Testis (tissue), 2 donors: ENCODE measurements around the gene NPHP4.

Experiments
- POLR2A ChIP-seq: fragments of 450-650 bp; IDR thresholded peaks from one replicate; pipeline ENCODE4 v1.6.1; 2017; ENCODE audit warnings: antibody characterized with exemption, mild to moderate bottlenecking, moderate library complexity
- TF ChIP-seq, protein P1 (sequence below), 3 experiments: fragments of 450-650 bp in 2 of 3; fragments of 200-600 bp in 1 of 3; sonication (generic) in 1 of 3; IDR thresholded peaks; one replicate each; pipeline ENCODE4 v1.5.1; 2016 to 2019; ENCODE audit warnings: antibody characterized with exemption in 3 of 3, mild to moderate bottlenecking in 2 of 3, moderate library complexity in 1 of 3

- TF ChIP-seq, protein P1, sequence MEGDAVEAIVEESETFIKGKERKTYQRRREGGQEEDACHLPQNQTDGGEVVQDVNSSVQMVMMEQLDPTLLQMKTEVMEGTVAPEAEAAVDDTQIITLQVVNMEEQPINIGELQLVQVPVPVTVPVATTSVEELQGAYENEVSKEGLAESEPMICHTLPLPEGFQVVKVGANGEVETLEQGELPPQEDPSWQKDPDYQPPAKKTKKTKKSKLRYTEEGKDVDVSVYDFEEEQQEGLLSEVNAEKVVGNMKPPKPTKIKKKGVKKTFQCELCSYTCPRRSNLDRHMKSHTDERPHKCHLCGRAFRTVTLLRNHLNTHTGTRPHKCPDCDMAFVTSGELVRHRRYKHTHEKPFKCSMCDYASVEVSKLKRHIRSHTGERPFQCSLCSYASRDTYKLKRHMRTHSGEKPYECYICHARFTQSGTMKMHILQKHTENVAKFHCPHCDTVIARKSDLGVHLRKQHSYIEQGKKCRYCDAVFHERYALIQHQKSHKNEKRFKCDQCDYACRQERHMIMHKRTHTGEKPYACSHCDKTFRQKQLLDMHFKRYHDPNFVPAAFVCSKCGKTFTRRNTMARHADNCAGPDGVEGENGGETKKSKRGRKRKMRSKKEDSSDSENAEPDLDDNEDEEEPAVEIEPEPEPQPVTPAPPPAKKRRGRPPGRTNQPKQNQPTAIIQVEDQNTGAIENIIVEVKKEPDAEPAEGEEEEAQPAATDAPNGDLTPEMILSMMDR (IDR thresholded peaks at IDR 0.05): no peak
- TF ChIP-seq POLR2A: no peak
Measured at GRCh38 chr1:5820026-5820421, 172.2 kb downstream of the NPHP4 start.
